H1 (cell line): ENCODE data around the gene TNN. TPM values are rescaled to one million over a fixed set of nuclear protein-coding genes. Genes with fewer than 3 reads are reported as not detected.

ENCODE experiments used
- BCL11A ChIP-seq, 2 experiments: IDR thresholded peaks; one replicate each; pipeline ENCODE4 v1.6.1; 2011; ENCODE audit warnings: low read depth in 2 of 2, low read length in 2 of 2, mild to moderate bottlenecking in 2 of 2
- CHD7 ChIP-seq: fragments of 300-600 bp; sonication (generic); IDR thresholded peaks from 2 replicates; pipeline ENCODE4 v1.7.1; 2012; ENCODE audit warnings: low read length, moderate library complexity, mild to moderate bottlenecking, inconsistent platforms; ENCODE audit not compliant: insufficient replicate concordance
- CTBP2 ChIP-seq: IDR thresholded peaks from 2 replicates; pipeline ENCODE4 v1.7.0; 2011; ENCODE audit warnings: borderline replicate concordance, mild to moderate bottlenecking, moderate library complexity, mixed read lengths, low read length; ENCODE audit not compliant: insufficient read depth, insufficient read length
- EGR1 ChIP-seq: IDR thresholded peaks from 2 replicates; pipeline ENCODE4 v1.6.1; 2011; ENCODE audit warnings: low read depth, low read length, borderline replicate concordance
- JUND ChIP-seq: IDR thresholded peaks from 2 replicates; pipeline ENCODE4 v1.6.1; 2011; ENCODE audit warnings: mild to moderate bottlenecking, improper control_type of control experiment, low read length
- POU5F1 ChIP-seq: IDR thresholded peaks from 2 replicates; pipeline ENCODE4 v1.6.1; 2011; ENCODE audit warnings: low read depth, mild to moderate bottlenecking, low read length, moderate library complexity
- RAD21 ChIP-seq, 2 experiments: IDR thresholded peaks in 1 of 2; conservative IDR thresholded peaks in 1 of 2; 2 replicates each; pipeline ENCODE4 v1.6.1; 2011; ENCODE audit warnings: low read depth in 2 of 2, low read length in 2 of 2, improper control_type of control experiment in 1 of 2, inconsistent platforms in 1 of 2, mild to moderate bottlenecking in 1 of 2, moderate library complexity in 1 of 2
- TAF1 ChIP-seq: IDR thresholded peaks from 2 replicates; pipeline ENCODE4 v1.6.1; 2011; ENCODE audit warnings: mild to moderate bottlenecking, low read depth, low read length
- polyA plus RNA-seq, 7 experiments: library from polyadenylated mRNA; depleted of rRNA in 3 of 7; stranded (reverse) in 5 of 7; unstranded in 2 of 7; fragments of >200 nt in 5 of 7; fragments of 200-250 nt in 2 of 7; gene quantifications; 1 replicate in 5 of 7; 2 replicates in 1 of 7; 4 replicates in 1 of 7; pipeline versions ENCODE4 v1.2.1 to v1.2.3, GENCODE V29; 2011 to 2013; ENCODE audit warnings: missing spikeins in 2 of 7, mixed read lengths in 2 of 7
- total RNA-seq: library from RNA; stranded (reverse); fragmentation: NEBNext Ultra II Directional; extraction: Animal tissue kit (Norgen Biotek cat#: 25700); gene quantifications from 2 replicates; pipeline ENCODE4 v1.2.1, GENCODE V29; 2021

Gene TNN
- total and polyA plus RNA-seq, 2 of the 8 experiments (the other 6 are each of a cell fraction or from before 2014, with no cell fraction given) = 0.21 to 0.30 TPM

- TF ChIP-seq CHD7 (no peak), BCL11A (IDR thresholded peaks at IDR 0.05; ENCODE audit: low read depth in 2 of 2, low read length in 2 of 2) (no peak), JUND (no peak), TAF1 (0 out of 2 replicates have a peak, but pooled peaks have one; percentile 28), RAD21 (IDR thresholded peaks at IDR 0.05 in 1 of 2, conservative IDR thresholded peaks at IDR 0.05 in 1 of 2; ENCODE audit: low read depth in 2 of 2, low read length in 2 of 2) (peak in 1 of 2 experiments; percentile 29; a peak in 2 of 4 replicates), CTBP2 (peak; percentile 29), EGR1 (peak; percentile 26; the same call in 1 of the 2 replicates), POU5F1 (peak; percentile 70; the same call in 1 of the 2 replicates)
These were observed 6.0 kb downstream of the TNN start (continued) for GRCh38 chr1:175073633-175074032.
